ENCODE measurements around the gene VPS26B.

Gene VPS26B

GRCh38 chr11:134240592-134240991 lies 16.1 kb downstream of the VPS26B start:
- H3K4me3 ChIP-seq (ENCODE audit: low read depth, low read length), result no peak overlapping the region
- no peak for DNase-seq (ENCODE audit: low read depth)
- no peak for TF ChIP-seq CTCF (IDR thresholded peaks at IDR 0.05; ENCODE audit: control insufficient read depth, extremely low read depth, insufficient read depth)

- no peak for DNase-seq (ENCODE audit: low read depth)
- no peak for TF ChIP-seq CTCF (IDR thresholded peaks at IDR 0.05; ENCODE audit: control insufficient read depth, extremely low read depth, insufficient read depth)
- no peak overlapping the region for H3K4me3 ChIP-seq (ENCODE audit: low read depth, low read length)
These were observed 17.9 kb downstream of the VPS26B start for GRCh38 chr11:134242376-134242775.

- no peak for TF ChIP-seq CTCF (IDR thresholded peaks at IDR 0.05; ENCODE audit: control insufficient read depth, extremely low read depth, insufficient read depth)
- no peak for DNase-seq (ENCODE audit: low read depth)
- H3K4me3 ChIP-seq (ENCODE audit: low read depth, low read length), result no peak overlapping the region
These were observed 19.4 kb downstream of the VPS26B start for GRCh38 chr11:134243913-134244312.

GRCh38 chr11:134244593-134244992 lies 20.1 kb downstream of the VPS26B start:
- TF ChIP-seq CTCF (IDR thresholded peaks at IDR 0.05; ENCODE audit: control insufficient read depth, extremely low read depth, insufficient read depth), result peak; percentile 43
- no peak overlapping the region for H3K4me3 ChIP-seq (ENCODE audit: low read depth, low read length)
- no peak for DNase-seq (ENCODE audit: low read depth)

- TF ChIP-seq CTCF (IDR thresholded peaks at IDR 0.05; ENCODE audit: control insufficient read depth, extremely low read depth, insufficient read depth), result no peak
- no peak for DNase-seq (ENCODE audit: low read depth)
- H3K4me3 ChIP-seq (ENCODE audit: low read depth, low read length), result no peak overlapping the region
These were observed 21.0 kb downstream of the VPS26B start for GRCh38 chr11:134245434-134245833.

GRCh38 chr11:134246100-134246499 lies 21.6 kb downstream of the VPS26B start:
- H3K4me3 ChIP-seq (ENCODE audit: low read depth, low read length), result no peak overlapping the region
- no peak for DNase-seq (ENCODE audit: low read depth)
- TF ChIP-seq CTCF (IDR thresholded peaks at IDR 0.05; ENCODE audit: control insufficient read depth, extremely low read depth, insufficient read depth), result no peak

- no peak overlapping the region for H3K4me3 ChIP-seq (ENCODE audit: low read depth, low read length)
- TF ChIP-seq CTCF (IDR thresholded peaks at IDR 0.05; ENCODE audit: control insufficient read depth, extremely low read depth, insufficient read depth), result no peak
- DNase-seq (ENCODE audit: low read depth), result no peak
These were observed 22.2 kb downstream of the VPS26B start for GRCh38 chr11:134246678-134247077.

Measured in LNCaP clone FGC (cell line).